ENCODE measurements around the gene C1orf159.

- TF ChIP-seq, protein P1, sequence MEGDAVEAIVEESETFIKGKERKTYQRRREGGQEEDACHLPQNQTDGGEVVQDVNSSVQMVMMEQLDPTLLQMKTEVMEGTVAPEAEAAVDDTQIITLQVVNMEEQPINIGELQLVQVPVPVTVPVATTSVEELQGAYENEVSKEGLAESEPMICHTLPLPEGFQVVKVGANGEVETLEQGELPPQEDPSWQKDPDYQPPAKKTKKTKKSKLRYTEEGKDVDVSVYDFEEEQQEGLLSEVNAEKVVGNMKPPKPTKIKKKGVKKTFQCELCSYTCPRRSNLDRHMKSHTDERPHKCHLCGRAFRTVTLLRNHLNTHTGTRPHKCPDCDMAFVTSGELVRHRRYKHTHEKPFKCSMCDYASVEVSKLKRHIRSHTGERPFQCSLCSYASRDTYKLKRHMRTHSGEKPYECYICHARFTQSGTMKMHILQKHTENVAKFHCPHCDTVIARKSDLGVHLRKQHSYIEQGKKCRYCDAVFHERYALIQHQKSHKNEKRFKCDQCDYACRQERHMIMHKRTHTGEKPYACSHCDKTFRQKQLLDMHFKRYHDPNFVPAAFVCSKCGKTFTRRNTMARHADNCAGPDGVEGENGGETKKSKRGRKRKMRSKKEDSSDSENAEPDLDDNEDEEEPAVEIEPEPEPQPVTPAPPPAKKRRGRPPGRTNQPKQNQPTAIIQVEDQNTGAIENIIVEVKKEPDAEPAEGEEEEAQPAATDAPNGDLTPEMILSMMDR (IDR thresholded peaks at IDR 0.05) = no peak
- no peak for TF ChIP-seq POLR2AphosphoS5 (IDR thresholded peaks at IDR 0.05)
These were observed 64.6 kb downstream of the C1orf159 start for GRCh38 chr1:1051127-1051810.
